Activated CD8-positive, alpha-beta memory T cell treated with anti-CD3 and anti-CD28 coated beads for 1 hour (primary cell): ENCODE results near the gene DLG2.

Source experiments
- DNase-seq, 2 donors: peaks; one replicate each; pipeline ENCODE4 v3.0.0-alpha.2; 2020; ENCODE audit warnings: low read depth in 1 of 2; ENCODE audit errors: extremely low read depth in 1 of 2

The DLG2 gene

GRCh38 chr11:84003181-84003580 is 1624.0 kb downstream of the DLG2 start:
- no peak for DNase-seq

DNA sequence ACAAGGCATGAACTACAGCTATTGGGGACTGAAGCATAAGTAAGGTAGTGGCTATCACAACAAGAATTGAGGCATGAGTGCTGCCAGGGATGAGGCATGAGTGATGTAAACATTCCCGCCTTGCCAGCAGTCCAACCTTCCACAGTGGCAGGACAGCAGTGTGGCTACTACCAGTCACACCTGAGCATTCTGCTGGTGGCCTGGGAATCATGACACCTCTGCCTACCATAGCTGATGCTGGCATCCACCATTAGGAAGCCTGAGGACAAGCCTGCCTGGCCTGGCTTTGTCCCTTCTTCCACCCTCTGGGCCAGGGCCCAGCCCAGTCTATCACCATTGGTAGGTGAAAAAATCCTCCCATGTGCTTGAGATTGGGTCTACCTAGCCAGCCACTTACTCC is 1628.2 kb downstream of the DLG2 start:
- DNase-seq = no peak

DNA sequence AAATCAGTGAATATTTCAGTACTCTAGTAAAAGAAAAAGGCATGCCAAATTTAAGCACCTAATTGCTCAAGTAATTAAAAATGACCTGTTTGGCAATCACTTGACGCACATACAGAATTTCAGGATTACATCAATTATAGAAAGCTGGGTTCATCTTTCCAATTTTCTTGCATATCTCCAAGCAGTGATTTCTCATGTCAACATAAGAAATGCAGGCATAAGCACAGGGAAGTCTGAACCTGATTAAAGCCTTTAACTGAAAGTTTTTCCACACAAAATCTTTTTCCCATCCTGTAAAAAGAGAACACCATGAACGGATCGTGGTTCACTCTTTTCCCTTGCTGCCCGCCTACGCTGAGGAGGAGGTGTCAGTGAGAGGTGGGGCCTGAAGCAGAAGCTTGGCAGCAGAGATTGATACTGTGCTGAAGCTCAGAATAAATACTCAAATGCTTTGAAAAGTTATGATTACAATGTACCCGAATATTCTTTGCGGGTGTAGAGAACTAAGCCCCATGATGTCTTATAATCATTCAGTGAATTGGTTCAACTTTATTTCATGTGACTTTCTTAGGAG is 1636.9 kb downstream of the DLG2 start:
- no peak for DNase-seq

GRCh38 chr11:83982825-83983224 is 1644.3 kb downstream of the DLG2 start:
- no peak for DNase-seq

- no peak for DNase-seq
Measured at GRCh38 chr11:83979593-83979992, 1647.6 kb downstream of the DLG2 start.

- DNase-seq = no peak
Measured at GRCh38 chr11:83978942-83979341, 1648.2 kb downstream of the DLG2 start.

- no peak for DNase-seq
Measured at GRCh38 chr11:83976086-83976485, 1651.1 kb downstream of the DLG2 start.

- no peak for DNase-seq
Measured at GRCh38 chr11:83972536-83972935, 1654.6 kb downstream of the DLG2 start.

DNA sequence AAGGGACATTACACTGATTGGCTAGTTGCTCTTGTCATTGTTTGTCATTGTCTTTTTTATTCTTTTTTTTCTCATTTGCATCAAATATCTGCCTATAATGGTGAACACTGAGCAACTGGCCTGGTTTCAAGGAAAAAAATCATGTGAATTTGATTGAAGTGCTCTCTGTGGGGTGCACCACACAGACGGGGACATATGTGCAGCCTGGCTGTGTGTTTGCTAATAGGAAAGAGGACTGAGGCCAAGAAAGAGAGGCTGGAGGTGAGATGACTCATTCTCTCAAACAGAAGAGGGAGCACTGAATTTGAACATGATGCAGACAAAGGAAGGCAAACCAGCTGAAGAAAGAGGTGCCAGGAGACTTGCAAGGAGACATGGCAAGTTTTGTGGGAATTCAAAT is 1656.1 kb downstream of the DLG2 start:
- no peak for DNase-seq

DNA sequence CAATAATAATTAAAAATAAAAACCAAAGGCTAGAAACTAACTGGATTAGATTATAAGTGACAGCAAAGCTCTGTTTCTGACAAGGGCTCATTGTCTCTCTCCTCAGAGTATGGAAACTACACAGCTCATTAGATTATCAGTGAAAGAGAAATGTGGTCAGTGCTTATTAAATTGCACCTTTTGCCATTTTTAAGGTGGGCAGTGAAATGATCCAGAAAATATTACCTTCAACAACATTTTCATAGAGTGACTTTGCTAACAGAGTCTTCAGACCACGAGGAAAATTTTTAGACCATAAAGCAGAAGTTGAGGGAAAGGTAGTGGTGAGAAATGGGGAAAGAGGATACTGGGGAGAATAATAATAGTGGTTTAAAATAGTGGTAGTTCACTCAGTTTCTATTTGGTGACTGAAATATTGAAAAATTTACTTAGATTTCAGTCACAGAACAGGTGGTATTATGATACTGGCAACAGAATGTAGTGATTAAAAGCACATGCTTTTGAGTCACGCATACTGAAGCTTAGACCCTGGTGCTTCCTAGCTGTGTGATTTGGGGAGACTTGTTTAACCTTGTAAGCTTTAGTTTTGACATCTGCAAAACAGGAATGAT is 1657.0 kb downstream of the DLG2 start:
- no peak for DNase-seq

GRCh38 chr11:83957038-83957900 is 1669.9 kb downstream of the DLG2 start:
- no peak for DNase-seq

DNA sequence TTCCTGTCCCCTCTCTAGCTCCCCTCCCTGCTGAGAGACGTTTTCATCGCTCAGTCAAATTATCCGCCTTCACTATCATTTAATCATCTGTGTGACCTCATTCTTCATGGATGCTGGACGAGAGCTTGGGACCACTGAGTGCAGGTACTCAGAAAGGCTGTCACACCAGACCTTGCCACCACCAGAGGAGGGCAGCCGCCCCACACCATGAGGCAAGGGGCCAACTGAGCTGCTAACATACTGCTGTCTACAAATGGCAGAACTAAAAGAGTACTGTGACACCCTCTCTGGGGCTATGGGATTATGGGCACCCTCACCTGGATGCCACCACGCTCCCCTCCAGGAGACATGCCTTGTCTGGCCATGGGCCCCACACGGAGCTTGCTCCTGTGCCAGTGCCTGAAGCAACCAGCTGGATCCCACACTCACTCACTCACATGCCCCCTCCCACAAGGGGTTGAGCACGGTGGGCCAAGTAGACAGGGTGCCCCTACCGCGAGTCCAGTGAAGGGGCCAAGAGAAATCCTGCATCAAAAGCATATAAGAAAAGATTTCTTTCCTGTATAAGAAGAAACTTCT is 1670.9 kb downstream of the DLG2 start:
- no peak for DNase-seq

- no peak for DNase-seq
Measured at GRCh38 chr11:83954780-83955179, 1672.4 kb downstream of the DLG2 start.

GRCh38 chr11:83951521-83951920 is 1675.6 kb downstream of the DLG2 start:
- no peak for DNase-seq

- DNase-seq = no peak
Measured at GRCh38 chr11:83948200-83948599, 1678.9 kb downstream of the DLG2 start.

- DNase-seq = no peak
Measured at GRCh38 chr11:83945976-83946375, 1681.2 kb downstream of the DLG2 start.

- DNase-seq = no peak
Measured at GRCh38 chr11:83941050-83941449, 1686.1 kb downstream of the DLG2 start.

- no peak for DNase-seq
Measured at GRCh38 chr11:83938148-83938547, 1689.0 kb downstream of the DLG2 start.

GRCh38 chr11:83933008-83933407 is 1694.1 kb downstream of the DLG2 start:
- no peak for DNase-seq

- DNase-seq = no peak
Measured at GRCh38 chr11:83927422-83927821, 1699.7 kb downstream of the DLG2 start.

DNA sequence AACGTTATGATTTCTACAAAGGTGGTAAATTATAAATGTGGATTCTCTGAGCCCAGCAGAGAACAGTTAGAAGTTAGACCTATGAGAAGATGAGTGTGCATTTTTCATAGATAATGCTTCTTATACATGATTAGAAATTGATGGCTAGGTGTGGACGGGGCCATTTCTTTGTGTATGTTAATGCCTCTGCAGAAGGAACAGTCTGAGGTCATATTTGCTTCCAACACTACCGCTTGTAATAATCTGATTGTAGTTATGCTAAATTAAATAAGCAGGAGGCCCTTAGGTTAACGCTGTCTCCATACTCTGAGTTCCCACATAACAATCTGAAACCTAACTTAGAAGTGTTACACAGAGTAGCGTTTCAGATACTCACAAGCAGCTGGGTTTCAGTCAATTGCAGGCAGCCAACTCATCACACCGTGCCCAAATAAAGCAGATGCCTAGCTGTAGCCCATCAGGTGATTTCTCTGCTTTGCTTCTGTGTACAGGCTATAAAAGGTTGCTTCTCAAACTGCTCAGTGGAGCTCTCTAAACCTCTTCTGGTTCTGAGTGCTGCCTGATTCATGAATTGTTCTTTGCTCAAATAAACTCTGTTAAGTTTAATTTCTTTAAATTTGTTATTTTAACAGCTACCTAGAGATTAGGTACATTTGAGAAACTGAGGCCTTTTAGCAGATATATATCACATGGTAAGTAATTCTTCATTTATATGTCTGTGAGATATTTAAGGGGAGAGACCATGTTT is 1702.2 kb downstream of the DLG2 start:
- no peak for DNase-seq
